Cardiac septum (tissue), 1 donor: ENCODE measurements around the gene CAPRIN1. TPM values are rescaled to one million over a fixed set of nuclear protein-coding genes. Genes with fewer than 3 reads are reported as not detected.
"Not testable (repeated sequence)": the region's sequence is repeated elsewhere in the genome, so short reads cannot be mapped to it uniquely, and the experiment has no call there.

ENCODE experiments used
- DNase-seq: peaks from one replicate; pipeline ENCODE4 v3.0.0-alpha.2; 2020; ENCODE audit warnings: low spot score
- intact Hi-C: fragments of 100-400 bp; cut with DNase I; formaldehyde crosslinking; loops from one replicate; pipeline ENCODE4 v1.14.0; 2022
- total RNA-seq: library from RNA; stranded (reverse); fragmentation: NEBNext Ultra II Directional; extraction: Animal tissue kit (Norgen Biotek cat#: 25700); gene quantifications from one replicate; pipeline ENCODE4 v1.2.1, GENCODE V29; 2021
- donor health status: DM: no; HTN: no; CAD: no.

CAPRIN1 gene
- total RNA-seq, 1 donor from 2014 or later: 108 TPM

DNA sequence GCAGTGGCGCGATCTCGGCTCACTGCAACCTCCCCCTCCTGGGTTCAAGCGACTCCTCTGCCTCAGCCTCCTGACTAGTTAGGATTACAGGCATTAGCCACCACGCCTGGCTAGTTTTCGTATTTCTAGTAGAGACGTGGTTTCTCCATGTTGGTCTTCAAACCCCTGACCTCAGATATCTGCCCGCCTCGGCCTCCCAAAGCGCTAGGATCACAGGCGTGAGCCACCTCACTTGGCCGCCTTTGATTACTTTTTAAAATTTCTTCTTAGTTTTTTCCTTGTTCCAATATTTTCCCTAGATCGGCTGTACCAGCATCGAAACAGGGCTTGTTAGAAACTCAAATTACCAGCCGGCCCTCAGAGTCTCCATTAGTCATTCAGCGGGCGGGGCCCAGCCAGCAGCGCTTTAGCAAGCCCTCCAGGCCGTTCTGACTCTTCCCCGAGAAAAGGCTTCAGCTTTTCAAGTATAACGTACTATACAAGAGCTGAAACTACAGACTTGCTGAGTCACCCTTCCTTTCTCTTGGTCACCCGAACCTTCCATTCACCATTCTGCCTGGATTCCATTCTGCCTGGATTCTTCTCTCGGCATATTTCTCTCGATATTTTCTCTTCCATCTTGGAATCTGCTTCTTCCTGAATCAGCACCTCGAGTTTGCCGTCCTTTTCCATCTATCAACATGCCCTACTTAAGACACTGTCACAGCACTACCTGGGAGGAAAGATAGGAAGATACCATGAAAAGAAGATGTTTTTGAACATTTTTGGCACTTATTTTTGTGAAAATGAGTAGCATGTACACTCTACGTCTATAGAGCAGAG lies 6.7 kb upstream of the CAPRIN1 start:
- intact Hi-C loops: no loop called here
- no peak for DNase-seq

DNA sequence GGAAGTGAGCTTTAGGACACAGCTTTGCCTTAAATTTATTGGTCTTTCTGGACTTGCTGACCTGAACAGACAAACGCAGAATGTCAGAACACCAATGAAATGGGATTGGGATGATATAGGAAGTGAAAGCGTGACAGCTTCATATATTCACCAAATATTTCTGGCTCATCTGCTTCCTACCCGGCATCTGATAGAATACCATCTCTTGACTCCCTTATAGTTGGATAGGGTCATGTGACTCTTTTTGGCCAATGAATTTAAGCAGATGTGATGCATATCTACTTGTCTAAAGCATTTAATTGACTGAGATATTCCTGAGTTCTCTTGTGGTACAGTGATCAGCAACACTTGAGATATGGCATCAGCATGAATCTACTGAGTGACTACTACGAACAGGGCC lies 2.5 kb upstream of the CAPRIN1 start:
- intact Hi-C loops: no loop called here
- DNase-seq: no peak

DNA sequence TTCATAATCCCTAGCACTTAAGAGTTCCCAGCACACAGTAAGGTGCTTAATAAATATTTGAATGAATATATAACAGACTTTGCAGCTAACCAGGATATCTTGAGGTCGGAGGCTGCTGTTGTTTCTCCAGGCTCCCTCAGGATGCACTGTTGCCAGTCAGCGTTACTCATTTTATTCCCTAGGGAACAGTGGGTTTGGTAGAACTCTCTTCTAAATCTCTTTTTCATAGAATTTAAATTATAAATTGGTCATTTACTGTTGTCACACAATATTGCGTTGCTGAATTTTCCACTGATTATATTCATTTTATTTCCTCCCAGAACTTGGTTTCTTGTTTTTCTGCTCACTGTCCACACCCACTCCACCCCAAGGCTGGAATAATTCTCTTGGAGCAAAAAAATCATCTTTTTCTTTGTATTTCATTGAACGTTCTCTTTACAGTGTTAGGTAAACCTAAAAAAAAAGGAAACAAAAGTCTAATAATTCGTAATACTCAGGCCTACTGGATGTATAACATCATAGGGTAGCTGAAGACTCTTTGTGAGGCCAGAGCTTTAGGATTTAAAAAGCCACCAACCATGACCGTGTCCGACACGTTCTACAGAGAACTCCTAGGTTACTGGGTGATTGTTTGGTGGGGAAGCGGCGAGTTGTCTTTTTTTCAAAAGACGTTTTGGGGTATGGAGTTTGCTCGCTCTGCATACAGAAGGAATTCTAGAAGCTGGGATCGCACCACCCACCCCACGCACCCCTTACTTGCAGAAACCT lies 766 bp upstream of the CAPRIN1 start:
- intact Hi-C loops: loop anchor here (1.0 to 2.0 kb wide), 2 partner anchors 55 to 308 kb away; partner anchors contain the start of genes ABTB2 and NAT10
- no peak for DNase-seq

DNA sequence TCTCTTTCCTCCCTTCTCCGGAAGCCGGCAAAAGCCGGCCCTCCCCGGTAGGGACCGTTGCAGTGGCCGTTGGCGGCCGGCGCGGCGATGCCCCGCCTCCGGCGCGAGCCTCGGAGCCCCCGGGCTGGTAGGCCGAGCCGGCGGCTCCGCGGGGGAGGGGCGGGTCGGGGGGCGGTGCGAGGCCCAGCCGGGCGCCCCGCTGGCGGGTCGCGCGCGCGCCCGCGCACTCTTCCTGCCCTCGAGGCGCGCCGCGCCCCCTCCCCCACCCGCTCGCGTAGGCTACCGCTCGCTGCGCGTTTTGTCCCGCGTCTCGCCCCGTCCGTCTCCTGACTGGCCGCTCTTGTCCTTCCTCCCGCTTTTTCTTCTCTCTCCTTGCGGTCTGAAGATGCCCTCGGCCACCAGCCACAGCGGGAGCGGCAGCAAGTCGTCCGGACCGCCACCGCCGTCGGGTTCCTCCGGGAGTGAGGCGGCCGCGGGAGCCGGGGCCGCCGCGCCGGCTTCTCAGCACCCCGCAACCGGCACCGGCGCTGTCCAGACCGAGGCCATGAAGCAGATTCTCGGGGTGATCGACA lies 591 bp downstream of the CAPRIN1 start:
- intact Hi-C loops: no loop called here

DNA sequence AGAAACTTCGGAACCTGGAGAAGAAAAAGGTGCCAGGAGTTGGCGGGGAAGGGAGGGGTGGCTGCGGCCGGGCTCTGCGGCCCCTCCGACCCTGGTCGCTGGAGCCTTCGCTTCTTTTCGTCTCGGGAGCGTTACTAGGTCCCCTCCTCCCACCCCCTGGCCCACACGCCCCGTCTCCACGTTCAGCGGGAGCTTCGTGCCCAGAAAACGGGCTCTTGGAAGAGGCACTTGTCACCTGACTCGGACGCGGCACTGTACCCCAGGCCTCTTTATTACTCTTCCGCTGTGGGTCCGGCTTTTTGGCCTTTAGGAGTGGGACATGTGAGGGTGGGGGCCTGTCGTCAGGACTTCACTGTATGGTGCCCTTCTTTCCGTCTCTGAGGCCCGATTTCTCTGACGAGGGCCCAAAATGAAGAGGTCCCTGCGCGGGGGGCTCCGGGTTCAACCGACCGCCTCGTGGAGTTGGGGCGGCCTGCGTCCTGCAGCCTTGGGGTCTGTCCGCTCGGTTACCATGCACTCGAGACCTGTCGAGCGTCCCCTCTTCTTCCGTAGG lies 1.2 kb downstream of the CAPRIN1 start:
- DNase-seq: no peak
- intact Hi-C loops: no loop called here

More for the DNA sequence above, 591 bp downstream of the CAPRIN1 start:
- peak; percentile 95 for DNase-seq

DNA sequence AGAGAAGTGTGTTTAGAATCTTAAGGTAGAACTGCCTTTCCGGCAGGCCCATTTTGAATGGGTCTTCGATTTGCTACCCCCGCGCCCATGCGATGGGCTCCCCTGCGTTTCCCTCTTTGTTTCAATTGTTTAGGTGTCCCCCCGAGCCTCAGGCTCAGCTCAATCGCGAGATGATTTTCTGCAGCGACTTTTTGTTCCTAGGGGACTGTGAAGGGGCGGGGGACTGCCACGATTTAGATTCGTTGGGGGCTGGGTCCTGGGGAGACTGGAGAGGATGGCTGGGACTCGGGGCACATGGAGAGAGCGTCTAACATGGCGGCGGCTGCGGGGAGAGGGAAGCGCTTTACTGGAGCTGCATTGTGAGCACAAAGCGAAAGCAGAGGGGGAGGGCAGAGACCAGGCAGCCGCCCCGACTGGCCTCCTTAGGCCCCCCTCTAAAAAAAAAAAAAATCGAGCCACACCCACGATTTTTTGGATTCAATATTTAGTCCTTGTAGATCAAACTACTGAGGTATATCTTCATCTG lies 1.7 kb downstream of the CAPRIN1 start:
- peak; percentile 89 for DNase-seq
- intact Hi-C loops: no loop called here

DNA sequence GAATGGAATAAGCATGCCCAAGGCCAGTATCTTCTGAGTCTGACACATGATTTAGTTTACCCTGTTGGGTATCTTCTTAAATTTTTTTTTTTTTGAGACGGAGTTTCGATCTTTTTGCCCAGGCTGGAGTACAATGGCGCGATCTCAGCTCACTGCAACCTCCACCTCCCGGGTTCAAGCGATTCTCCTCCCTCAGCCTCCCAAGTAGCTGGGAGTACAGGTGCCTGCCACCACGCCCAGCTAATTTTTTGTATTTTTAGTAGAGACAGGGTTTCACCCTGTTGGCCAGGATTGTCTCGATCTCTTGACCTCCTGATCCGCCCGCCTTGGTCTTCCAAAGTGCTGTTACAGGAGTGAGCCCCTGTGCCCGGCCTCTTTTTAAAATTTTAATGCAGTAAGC lies 2.8 kb downstream of the CAPRIN1 start:
- intact Hi-C loops, DNase-seq: not testable (repeated sequence)

DNA sequence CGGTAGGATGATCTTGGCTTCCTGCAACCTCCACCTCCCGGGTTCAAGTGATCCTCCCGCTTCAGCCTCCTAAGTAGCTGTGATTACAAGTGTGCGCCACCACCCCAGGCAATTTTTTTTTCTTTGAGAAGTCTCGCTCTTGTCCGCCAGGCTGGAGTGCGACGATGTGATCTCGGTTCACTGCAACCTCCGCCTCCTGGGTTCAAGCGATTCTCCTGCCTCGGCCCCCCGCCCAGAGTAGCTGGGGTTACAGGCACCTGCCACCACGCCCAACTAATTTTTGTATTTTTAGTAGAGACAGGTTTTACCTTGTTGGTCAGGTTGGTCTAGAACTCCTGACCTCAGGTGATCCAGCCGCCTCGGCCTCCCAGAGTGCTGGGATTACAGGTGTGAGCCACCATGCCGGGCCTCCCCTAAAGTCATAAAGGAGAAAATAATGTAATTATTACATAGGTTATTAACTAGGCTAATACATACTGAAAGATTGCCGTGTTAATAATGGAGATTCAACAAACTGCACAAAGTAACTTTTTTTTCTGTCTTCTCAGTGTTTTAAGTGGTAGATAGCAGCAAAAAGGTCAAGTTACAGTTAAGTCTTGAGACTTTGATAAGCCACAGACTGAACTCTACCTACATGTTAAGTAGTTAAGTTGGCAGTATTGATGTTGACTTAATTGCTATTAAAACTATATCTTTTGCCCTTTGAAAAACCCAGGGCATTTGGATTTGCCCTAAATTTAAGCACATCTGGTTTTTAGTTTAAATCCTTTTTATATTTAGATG lies 3.9 kb downstream of the CAPRIN1 start:
- DNase-seq: no peak
- intact Hi-C loops: no loop called here

DNA sequence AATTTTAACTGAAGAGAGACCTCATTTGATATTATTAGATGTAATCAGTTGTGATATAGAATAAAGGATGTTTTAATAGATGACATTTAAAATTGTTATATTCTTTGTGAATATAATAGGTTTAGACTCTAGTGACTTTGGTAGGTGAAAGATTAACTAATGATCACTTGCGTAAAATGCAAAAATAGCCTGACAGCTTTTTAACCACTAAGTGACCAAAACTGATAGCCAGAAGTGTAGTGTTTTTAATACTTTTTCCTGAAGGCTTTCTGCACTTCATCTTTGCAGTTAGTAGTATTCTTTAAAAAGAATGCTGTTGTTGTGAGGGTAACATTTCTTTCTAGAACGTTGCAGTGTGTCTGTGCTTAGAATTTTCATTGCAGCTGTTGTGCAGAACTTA lies 5.1 kb downstream of the CAPRIN1 start:
- intact Hi-C loops: no loop called here
- no peak for DNase-seq

DNA sequence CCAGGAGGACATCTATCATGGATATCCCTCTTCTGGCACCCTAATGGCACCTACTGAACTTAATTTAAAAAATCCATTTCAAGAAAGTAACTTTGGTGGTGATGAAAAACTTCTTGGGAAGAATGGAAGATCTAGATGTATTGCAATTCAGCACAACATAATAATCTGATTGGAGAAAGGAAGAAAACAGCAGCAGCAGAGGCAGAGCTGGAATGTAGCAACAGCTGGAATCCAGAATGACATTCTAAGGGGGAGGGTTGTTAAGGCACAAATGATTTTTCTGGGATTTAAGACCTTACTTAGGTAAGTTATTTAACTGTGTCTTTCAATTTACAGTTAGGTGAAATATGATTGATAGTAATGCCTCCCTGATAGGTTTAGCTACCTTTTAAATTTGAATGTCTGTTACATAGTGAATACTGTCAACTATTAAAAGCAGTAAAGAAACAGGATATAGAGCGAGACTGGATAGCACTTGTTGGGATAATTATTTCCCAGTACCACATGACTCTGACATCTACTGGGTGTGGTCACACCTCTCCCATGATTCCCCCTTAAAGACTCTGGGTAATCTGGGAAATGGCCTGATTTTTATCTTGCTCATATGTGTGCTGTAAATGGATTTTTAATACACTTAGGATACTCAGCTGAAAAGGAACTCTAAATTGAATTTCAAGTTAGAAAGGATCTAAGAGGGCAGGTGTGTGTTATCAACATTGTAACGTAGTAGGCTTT lies 11.7 kb downstream of the CAPRIN1 start:
- no peak for DNase-seq
- intact Hi-C loops: no loop called here

DNA sequence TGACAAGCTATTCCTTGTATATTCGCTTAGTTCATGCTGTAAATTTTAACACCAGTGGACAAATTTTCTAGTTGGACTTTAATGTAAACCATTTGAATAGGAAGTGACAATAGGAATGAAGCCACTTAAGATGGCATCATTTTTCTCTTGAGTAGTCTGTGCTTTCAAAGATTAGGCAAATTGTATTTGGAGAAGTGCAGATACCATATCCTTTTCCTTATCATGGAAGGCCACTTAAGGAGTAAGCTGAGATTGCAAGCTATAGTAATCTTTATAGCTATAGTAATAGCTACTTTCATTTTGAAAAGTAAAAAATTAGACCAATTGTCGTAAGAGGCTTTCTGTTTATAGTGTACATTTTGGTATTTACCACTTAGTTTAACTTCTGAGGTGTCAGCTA lies 12.8 kb downstream of the CAPRIN1 start:
- DNase-seq: no peak
- intact Hi-C loops: no loop called here

DNA sequence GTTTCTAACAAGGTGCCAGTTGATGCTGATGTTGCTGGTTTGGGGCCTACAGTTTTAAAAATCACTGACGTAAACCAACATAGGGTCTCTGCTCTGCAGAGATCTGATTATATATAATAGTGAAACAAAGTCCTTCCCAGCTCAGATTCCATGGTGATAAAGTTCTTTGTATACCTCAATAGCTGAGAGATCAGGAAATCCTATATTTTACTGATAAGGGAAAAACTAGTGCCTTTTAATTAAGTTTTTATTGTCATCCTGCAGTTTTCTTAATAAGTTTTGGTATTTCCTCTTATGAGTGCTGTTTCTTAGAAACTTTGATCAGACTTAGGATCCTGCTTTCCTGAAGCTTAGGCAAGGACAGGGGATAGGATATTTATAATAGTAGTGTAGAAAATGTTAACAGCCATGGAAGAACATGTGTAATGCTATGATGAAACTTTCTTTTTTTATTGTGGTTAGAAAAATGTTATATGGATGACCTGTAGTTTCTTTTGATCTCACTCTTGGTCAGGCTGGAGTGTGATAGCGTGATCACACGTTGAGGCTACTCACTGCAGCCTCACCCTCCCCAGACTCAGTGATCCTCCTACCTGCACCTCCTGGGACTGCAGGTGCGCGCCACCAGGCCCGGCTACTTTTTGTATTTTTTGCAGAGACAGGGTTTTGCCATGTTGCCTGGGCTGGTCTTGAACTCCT lies 14.1 kb downstream of the CAPRIN1 start:
- no peak for DNase-seq
- intact Hi-C loops: no loop called here

DNA sequence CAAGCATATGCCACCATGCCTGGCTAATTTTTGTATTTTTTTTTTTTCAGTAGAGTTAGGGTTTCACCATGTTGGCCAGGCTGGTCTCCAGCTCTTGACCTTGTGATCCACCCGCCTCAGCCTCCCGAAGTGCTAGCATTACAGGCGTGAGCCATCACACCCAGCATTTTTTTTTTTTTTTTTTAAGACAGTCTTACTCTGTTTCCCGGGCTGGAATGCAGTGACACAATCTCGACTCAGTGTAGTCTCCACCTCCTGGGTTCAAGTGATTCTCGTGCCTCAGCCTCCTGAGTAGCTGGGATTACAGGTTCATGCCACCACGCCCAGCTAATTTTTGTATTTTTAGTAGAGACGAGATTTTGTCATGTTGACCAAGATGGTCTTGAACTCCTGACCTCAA lies 15.2 kb downstream of the CAPRIN1 start:
- intact Hi-C loops, DNase-seq: not testable (repeated sequence)

DNA sequence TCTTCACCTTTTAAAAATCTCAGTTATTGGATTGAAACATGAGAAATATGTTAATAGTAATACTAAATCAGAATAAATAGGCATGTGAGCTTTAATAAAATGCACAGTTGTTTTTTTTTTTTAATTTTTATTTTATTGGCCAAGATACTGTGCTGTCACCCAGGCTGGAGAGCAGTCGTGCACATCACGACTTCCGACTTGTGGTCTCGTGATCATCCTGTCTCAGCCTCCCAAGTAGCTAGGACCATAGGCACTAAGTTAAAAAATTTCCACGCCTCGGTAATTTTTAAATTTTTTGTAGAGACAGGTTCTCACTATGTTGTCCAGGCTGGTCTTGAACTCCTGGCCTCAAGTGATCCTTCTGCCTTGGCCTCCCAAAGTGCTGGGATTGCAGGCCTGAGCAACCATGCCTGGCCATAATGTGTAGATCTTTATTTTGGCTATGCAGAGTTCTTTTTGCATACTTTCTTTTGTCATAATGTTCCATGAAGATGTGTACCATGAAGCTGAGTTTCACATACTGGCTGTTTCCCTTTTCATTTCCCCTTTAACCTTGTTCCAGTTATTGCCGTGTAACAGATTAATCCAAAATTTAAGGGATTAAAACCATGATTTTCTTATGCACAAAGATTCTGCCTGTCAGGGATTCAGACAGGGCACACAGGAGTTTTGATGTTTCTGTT lies 16.0 kb downstream of the CAPRIN1 start:
- intact Hi-C loops: no loop called here
- no peak for DNase-seq

DNA sequence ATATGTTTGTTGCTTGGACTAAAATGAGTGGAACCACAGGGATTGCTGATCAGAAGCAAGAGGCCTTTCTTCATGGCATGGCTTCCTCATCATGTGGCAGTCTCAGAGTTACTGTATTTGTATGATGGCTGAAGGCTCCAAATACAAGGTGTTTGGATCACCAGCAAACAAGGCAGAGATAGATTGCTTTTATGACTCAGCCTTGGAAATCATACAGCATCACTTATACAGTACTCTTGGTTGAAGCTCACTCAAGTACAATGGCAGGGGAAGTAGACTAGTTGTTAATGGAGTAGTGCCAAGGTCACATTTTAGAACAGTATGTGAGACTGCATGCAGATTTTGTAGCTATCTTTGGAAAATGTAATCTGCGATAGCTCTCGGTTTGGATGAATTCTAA lies 16.6 kb downstream of the CAPRIN1 start:
- intact Hi-C loops: no loop called here

DNA sequence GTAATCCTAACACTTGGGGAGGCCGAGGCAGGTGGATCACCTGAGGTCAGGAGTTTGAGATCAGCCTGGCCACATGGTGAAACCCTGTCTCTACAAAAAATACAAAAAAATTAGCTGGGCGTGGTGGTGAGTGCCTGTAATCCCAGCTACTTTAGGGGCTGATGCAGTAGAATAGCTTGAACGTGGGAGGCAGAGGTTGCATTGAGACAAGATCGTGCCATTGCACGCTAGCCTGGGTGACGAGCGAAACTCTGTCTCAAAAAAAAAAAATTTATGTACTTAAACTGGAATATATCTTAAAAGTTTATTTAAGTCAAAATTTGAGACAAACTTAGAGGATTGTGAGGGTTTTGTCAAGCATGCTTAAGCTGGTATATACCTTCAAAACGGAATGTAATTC lies 19.8 kb downstream of the CAPRIN1 start:
- intact Hi-C loops, DNase-seq: not testable (repeated sequence)

More for the DNA sequence above, 16.6 kb downstream of the CAPRIN1 start:
- no peak for DNase-seq

DNA sequence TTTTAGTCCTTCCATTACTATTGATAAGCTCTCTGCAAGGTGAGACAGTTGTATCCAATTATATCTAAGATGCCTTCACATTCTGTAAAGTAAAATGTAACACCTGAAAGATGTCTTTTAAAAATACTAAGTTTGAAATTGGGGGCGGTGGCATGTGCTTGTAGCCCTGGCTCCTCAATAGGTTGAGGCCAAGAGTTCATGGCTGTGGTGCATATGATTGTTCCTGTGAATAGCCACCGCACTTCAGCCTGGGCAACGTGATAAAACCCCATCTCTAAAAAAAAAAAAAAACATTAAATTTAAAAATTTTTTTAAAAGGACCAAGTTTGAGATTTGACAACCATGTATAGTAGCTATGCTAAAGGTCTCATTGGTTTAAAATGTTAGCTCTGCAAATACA lies 20.5 kb downstream of the CAPRIN1 start:
- intact Hi-C loops: no loop called here
- DNase-seq: no peak
